Measurements from ENCODE around the gene SSBP4.
"Not testable (repeated sequence)": the region's sequence is repeated elsewhere in the genome, so short reads cannot be mapped to it uniquely, and the experiment has no call there.

SSBP4 gene

DNA sequence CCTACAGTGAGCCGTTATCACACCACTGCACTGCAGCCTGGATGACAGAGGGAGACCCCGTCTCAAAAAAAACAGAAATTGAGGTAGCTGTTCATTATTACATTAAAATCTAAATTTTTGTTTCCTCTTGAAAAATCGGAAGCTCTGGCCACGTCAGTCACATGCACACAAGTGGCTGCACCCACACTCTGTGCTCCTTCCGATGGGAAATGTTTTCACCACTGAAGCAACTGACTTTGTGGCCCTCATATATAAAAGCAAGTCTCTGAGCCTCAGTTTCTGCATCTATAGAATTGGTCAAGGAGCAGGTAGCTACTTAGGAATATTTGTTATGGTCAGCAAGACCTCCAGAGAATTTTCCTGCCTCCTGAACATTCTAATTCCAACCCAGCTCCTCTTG lies 26.3 kb upstream of the SSBP4 start:
- no peak for DNase-seq (ENCODE audit: low read depth in 4 of 4, low spot score in 1 of 4)

DNA sequence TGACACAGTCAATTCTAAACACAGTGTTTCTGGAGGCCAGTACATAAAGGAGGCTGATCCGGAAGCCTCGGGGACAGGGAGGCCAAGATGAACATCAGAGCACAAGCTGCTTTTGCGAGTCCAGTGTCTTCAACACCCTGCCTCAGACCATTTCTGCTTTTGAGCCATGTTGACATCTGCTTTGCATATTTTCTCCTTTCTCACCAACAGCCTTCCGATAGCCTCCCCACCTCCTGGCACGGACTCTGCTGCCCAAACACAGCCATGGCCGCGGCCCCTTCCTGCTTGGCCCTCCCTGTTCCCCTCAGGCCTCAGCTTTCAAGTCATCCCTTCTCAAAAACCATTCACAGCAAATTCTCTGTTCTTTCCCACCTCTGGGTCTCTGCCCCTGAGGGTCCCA lies 25.4 kb upstream of the SSBP4 start:
- DNase-seq (ENCODE audit: low read depth in 4 of 4, low spot score in 1 of 4), result no peak

GRCh38 chr19:18396471-18397241 lies 22.5 kb upstream of the SSBP4 start:
- no peak for DNase-seq (ENCODE audit: low read depth in 4 of 4, low spot score in 1 of 4)

GRCh38 chr19:18397242-18398202 lies 21.7 kb upstream of the SSBP4 start, which contains the start of gene LRRC25:
Gene LRRC25 (minus strand): TSS chr19:18397622. CDS start chr19:18396963, 659 bp downstream.
- DNase-seq (ENCODE audit: low read depth in 4 of 4, low spot score in 1 of 4), result no peak

DNA sequence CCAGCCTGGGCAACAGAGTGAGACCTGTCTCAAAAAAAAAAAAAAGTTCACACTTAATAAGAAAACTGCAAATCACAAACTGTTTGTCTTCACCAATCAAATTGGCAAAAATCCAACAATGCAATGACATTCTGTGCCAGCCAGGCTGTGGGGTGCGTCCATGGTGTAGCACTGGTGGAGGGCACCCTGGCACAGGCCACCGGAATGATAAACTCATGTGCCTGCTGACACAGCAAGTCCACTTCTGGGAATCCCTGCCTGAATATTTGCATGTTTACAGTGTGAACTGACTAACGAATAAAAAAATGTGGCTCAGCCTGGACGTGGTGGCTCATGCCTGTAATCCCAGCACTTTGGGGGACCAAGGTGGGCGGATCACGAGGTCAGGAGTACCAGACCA lies 20.2 kb upstream of the SSBP4 start:
- no peak for DNase-seq (ENCODE audit: low read depth in 4 of 4, low spot score in 1 of 4)

DNA sequence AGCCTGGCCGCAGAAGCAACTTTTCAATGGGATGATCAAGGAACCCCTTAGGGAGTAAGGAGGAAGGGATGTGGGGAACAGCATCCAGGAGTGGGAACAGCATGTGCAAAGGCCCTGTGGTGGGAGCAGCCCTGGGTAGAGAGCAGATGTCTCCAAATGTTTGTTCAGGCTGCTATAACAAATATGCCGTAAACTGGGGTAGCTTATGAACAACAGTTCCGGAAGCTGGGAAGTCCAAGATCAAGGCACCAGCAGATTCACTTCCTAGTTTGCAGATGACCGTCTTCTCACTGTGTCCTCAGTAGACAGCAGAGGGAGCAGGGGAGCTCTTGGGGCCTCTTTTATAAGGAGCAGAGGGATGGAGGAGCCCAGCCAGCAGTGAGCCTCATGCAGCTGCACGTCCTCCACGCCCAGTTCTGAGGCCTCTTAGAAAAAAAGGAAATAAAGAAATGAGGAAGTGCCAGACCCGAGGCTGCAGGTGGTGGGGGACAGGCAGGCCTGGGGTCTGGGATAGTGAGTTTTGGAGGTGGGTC lies 17.6 kb upstream of the SSBP4 start:
- no peak for DNase-seq (ENCODE audit: low read depth in 4 of 4, low spot score in 1 of 4)

- DNase-seq (ENCODE audit: low read depth in 4 of 4, low spot score in 1 of 4), result not testable (repeated sequence)
Measured at GRCh38 chr19:18402455-18403248, 16.5 kb upstream of the SSBP4 start.

DNA sequence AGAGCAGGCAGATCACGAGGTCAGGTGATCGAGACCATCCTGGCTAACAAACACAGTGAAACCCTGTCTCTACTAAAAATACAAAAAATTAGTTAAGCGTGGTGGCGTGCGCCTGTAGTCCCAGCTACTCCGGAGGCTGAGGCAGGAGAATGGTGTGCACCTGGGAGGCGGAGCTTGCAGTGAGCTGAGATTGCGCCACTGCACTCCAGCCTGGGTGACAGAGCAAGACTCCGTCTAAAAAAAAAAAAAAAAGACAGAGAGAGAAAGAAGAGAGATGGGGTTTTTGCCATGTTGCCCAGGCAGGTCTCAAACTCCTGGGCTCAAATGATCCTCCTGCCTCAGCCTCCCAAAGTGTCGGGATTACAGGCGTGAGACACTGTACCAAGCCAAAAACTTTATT lies 13.4 kb upstream of the SSBP4 start:
- not testable (repeated sequence) for DNase-seq (ENCODE audit: low read depth in 4 of 4, low spot score in 1 of 4)

GRCh38 chr19:18406749-18407148 lies 12.4 kb upstream of the SSBP4 start:
- no peak for DNase-seq (ENCODE audit: low read depth in 4 of 4, low spot score in 1 of 4)

DNA sequence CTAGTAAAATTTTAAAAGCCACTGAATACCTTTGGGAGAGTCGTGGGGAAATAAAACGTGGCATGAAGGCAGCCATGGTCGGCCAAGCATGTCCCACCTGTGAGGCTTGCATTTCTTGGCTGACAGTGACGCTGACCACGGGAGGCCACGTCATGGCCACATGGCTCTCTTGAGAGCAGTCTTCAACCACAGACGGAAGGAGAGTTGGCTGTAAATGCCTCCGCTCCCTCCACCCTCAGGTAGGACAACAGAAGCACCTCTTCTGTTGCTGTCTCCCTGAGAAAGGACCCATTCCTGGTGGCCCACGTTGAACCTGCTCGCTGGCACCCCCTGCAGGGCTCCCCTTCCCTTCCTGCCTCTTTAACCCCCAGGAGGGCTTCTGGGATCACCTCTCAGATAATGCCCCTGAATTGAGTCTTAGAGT lies 11.1 kb upstream of the SSBP4 start:
- DNase-seq (ENCODE audit: low read depth in 4 of 4, low spot score in 1 of 4), result no peak

DNA sequence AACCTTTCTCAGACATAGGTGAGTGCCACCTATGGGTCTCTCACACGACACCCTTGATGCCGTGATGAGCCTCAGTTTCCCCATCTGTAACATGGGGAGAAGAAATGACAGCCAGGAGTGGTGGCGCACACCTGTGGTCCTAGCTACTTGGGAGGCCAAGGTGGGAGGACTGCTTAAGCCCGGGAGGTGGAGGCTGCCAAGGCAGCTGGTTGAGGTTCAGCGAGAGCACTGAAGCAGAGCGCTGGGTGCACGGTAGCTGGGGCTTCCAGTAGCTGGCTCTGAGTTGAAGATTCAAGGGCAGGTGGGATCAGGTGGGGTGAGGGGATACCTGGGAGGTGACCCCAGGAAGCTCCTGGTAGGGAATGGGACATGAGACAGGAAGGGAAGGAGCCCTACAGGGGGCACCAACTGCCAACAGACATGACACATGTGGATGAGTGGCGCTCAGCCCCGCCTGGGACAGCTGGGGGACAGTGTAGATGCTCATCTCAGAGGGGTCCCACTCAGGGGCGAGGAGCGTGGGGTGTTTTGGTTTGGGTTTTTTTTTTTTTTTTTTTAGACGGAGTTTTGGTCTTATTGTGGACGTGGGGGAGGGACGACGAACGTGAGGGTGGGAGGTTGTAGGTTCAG lies 6.5 kb upstream of the SSBP4 start:
- no peak for DNase-seq (ENCODE audit: low read depth in 4 of 4, low spot score in 1 of 4)

GRCh38 chr19:18414504-18415177 lies 4.6 kb upstream of the SSBP4 start:
- no peak for DNase-seq (ENCODE audit: low read depth in 4 of 4, low spot score in 1 of 4)

DNA sequence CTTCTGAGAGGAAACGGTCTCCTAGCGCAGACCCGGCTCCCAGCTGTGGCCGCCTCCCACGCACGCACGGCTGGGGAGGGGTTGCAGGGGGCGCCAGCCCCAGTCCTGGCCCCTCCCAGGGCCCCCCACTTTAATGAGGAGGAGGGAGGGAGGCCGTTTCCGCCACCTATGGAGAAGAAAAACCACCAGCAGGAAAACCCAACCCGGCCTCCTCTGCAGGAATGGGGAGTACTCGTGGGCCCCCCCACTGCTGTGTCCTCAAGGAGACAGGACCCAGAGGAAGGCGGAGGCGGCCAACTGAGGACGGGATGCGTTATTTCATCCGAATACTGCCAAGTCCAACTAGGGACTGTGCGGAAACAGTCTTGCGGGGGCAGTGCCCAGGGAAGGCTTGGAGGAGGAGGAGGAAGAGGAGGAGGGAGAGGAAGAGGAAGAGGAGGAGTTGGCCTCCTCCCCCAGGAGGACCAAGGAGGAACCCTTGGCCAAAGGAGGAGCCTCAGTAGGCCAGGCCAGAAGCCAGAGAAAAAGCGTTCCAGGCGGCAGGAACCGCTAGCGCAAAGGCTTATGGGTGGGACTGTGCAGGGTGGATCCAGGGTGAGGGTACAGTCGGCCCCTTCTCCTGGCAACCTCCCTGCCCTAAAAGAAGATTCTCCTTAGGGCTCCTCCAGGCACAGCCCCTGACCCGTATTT lies 3.9 kb upstream of the SSBP4 start:
- DNase-seq (ENCODE audit: low read depth in 4 of 4, low spot score in 1 of 4), result no peak

GRCh38 chr19:18416778-18417249 lies 2.4 kb upstream of the SSBP4 start:
- DNase-seq (ENCODE audit: low read depth in 4 of 4, low spot score in 1 of 4), result peak in 1 of 4 experiments; percentile 44

- DNase-seq (ENCODE audit: low read depth in 4 of 4, low spot score in 1 of 4), result no peak
Measured at GRCh38 chr19:18417250-18418028, 1.8 kb upstream of the SSBP4 start.

- DNase-seq (ENCODE audit: low read depth in 4 of 4, low spot score in 1 of 4), result no peak
Measured at GRCh38 chr19:18418029-18418482, 1.1 kb upstream of the SSBP4 start.

GRCh38 chr19:18418483-18419194 lies 559 bp upstream of the SSBP4 start:
- DNase-seq (ENCODE audit: low read depth in 4 of 4, low spot score in 1 of 4), result no peak

Data from stimulated activated CD4-positive, alpha-beta T cell treated with anti-CD3 and anti-CD28 coated beads, Interleukin-1b, Interleukin-23, amount 100 ng/mL, for 24 hours (primary cell).